GM19395 (cell line): Measurements from ENCODE around the gene PPP6R3.

Source experiments
- ATAC-seq: cut with Tn5 transposase; IDR thresholded peaks from one replicate; pipeline ENCODE4 v1.9.1; 2021; ENCODE audit warnings: mild to moderate bottlenecking, moderate library complexity; ENCODE audit not compliant: unreplicated experiment

The PPP6R3 gene

GRCh38 chr11:68551223-68551622 is 90.7 kb downstream of the PPP6R3 start:
- no peak for ATAC-seq

- no peak for ATAC-seq
These were observed 91.2 kb downstream of the PPP6R3 start for GRCh38 chr11:68551777-68552176.

GRCh38 chr11:68552542-68552941 is 92.0 kb downstream of the PPP6R3 start:
- no peak for ATAC-seq

GRCh38 chr11:68560216-68560615 is 99.7 kb downstream of the PPP6R3 start:
- ATAC-seq = no peak

- ATAC-seq = no peak
These were observed 102.9 kb downstream of the PPP6R3 start for GRCh38 chr11:68563454-68563853.

GRCh38 chr11:68564261-68564660 is 103.7 kb downstream of the PPP6R3 start:
- no peak for ATAC-seq

- ATAC-seq = no peak
These were observed 105.2 kb downstream of the PPP6R3 start for GRCh38 chr11:68565768-68566167.

GRCh38 chr11:68567553-68567952 is 107.0 kb downstream of the PPP6R3 start:
- no peak for ATAC-seq

- ATAC-seq = peak; percentile 77
These were observed 108.8 kb downstream of the PPP6R3 start for GRCh38 chr11:68569357-68569756.

GRCh38 chr11:68570691-68571090 is 110.1 kb downstream of the PPP6R3 start:
- no peak for ATAC-seq

GRCh38 chr11:68574308-68574707 is 113.8 kb downstream of the PPP6R3 start:
- no peak for ATAC-seq

GRCh38 chr11:68575025-68575665 is 114.6 kb downstream of the PPP6R3 start:
- no peak for ATAC-seq

- ATAC-seq = no peak
These were observed 118.9 kb downstream of the PPP6R3 start for GRCh38 chr11:68579455-68579854.

- ATAC-seq = no peak
These were observed 120.9 kb downstream of the PPP6R3 start for GRCh38 chr11:68581439-68581838.

- ATAC-seq = no peak
These were observed 121.3 kb downstream of the PPP6R3 start for GRCh38 chr11:68581901-68582300.

GRCh38 chr11:68582416-68583040 is 122.0 kb downstream of the PPP6R3 start:
- no peak for ATAC-seq

GRCh38 chr11:68583041-68583446 is 122.5 kb downstream of the PPP6R3 start:
- no peak for ATAC-seq

GRCh38 chr11:68584097-68584496 is 123.5 kb downstream of the PPP6R3 start:
- ATAC-seq = no peak

GRCh38 chr11:68584991-68585524 is 124.5 kb downstream of the PPP6R3 start:
- no peak for ATAC-seq

GRCh38 chr11:68589547-68590216 is 129.1 kb downstream of the PPP6R3 start:
- no peak for ATAC-seq

- ATAC-seq = no peak
These were observed 131.2 kb downstream of the PPP6R3 start for GRCh38 chr11:68591719-68592118.

GRCh38 chr11:68593441-68593840 is 132.9 kb downstream of the PPP6R3 start:
- ATAC-seq = no peak
